H54 (cell line): ENCODE measurements around the gene MAP4K2.
"Not testable (repeated sequence)": the region's sequence is repeated elsewhere in the genome, so short reads cannot be mapped to it uniquely, and the experiment has no call there.

Source experiments
- DNase-seq: peaks from one replicate; pipeline ENCODE4 v3.0.0; 2011; ENCODE audit warnings: low spot score, mixed read lengths; ENCODE audit not compliant: insufficient read length
- FAIRE-seq: peaks from 3 replicates; lab custom pipeline; 2011; peaks lifted over from hg19 to GRCh38; lab: Jason Lieb, UNC
- POLR2A ChIP-seq: IDR thresholded peaks from 2 replicates; pipeline ENCODE4 v1.6.1; 2011; ENCODE audit warnings: low read depth, mild to moderate bottlenecking, low read length

MAP4K2 gene

GRCh38 chr11:64803158-64803845, at the start of gene MAP4K2:
MAP4K2 (minus strand) TSS chr11:64803214; CDS start chr11:64803149, 65 bp downstream.
- TF ChIP-seq POLR2A: no peak
- DNase-seq (peak; percentile 95), FAIRE-seq (peak; percentile 15)

DNA sequence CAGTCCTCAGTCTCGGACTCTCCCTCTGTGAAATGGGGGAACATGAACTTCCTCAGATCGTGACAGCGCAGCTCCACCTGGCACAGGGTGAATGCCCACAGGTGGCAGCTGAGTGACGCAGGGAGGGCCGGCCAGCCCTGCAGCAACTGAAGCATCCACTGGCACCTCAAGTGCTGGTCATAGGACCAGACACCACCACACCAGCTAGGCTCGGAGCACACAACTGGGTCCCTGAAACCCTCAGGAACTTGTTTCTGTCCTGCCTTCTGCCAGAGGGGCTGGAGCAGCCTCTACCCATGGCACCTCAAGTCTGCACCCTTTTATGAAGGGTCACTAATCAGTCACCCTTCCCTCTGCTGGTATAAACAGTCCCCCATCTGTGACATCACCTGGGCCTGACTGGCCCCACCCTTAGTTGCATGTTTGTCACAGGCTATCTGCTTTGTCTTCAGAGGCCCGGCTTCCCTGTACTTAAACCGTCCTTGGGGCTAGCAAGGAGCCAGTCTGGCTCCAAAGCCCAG, 48.9 kb upstream of the MAP4K2 start:
- no peak for FAIRE-seq
- no peak for DNase-seq
- no peak for TF ChIP-seq POLR2A

DNA sequence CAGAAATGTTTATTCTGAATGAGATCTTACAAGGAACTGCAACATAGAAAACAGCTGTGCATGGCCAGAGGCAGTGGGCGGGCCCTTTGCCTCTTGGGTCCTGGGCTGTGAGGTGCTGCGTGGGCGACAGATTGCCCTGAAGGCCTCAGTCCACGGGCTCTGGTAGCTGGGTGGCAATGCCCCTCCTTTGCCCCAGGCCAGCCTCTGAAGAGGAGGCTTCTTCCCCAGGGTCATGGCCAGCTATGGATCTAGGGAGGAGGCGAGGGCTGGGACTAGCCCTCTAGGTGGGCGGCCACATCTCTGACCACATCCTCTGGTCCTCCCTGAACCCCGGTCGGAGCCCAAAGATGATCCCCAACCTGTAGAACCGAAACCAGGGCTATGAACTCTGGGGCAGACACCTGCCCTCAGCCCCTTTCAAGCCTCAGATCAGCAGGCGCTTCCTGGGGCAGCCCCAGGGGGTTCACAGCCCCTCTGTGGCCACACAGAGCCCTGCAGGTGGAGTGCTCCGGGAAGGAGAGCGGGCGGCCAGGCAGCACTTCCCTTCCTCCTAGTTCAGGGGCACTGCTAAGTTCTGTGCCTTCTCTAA, 48.1 kb upstream of the MAP4K2 start:
- no peak for FAIRE-seq
- DNase-seq: no peak
- TF ChIP-seq POLR2A: no peak

DNA sequence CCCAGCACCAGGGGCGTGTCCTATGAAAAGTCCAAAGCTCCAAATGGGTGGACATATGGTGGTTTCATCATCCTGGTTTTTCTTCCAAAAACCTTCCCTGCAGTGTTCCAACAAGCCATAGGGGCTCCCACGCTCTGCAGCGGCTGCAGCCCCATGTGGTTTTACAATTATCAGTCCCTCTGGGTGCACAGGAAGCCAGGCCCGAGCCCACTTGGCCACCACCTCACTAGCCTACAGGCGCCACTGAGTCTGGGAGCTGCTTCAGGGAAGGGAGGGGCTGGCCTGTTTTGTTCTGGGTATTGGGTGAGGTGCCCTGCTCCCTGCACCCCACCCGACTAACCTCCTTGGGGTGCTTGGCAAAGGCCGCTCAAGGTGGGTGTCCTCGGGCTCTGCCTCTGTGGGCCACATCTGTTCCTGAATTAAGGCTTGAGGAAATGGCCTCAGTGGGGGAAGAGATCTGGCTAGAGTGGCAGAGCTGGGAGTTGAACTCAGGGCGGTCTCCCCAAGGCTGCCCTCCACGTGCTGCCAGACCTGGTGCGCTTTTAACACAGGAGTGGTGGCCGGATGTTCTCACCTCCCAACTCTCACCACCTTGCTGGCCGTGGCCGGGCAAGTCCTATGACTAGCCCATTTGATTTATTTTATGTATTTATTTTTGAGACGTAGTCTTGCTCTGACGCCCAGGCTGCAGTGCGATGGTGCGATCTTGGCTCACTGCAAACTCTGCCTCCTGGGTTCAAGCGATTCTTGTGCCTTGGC, 46.8 kb upstream of the MAP4K2 start:
- DNase-seq (no peak), FAIRE-seq (no peak)
- no peak for TF ChIP-seq POLR2A

- FAIRE-seq (no peak), DNase-seq (no peak)
- no peak for TF ChIP-seq POLR2A
Measured at GRCh38 chr11:64848826-64849597, 46.0 kb upstream of the MAP4K2 start.

GRCh38 chr11:64848214-64848825, 45.3 kb upstream of the MAP4K2 start:
- FAIRE-seq (no peak), DNase-seq (no peak)
- TF ChIP-seq POLR2A: no peak

DNA sequence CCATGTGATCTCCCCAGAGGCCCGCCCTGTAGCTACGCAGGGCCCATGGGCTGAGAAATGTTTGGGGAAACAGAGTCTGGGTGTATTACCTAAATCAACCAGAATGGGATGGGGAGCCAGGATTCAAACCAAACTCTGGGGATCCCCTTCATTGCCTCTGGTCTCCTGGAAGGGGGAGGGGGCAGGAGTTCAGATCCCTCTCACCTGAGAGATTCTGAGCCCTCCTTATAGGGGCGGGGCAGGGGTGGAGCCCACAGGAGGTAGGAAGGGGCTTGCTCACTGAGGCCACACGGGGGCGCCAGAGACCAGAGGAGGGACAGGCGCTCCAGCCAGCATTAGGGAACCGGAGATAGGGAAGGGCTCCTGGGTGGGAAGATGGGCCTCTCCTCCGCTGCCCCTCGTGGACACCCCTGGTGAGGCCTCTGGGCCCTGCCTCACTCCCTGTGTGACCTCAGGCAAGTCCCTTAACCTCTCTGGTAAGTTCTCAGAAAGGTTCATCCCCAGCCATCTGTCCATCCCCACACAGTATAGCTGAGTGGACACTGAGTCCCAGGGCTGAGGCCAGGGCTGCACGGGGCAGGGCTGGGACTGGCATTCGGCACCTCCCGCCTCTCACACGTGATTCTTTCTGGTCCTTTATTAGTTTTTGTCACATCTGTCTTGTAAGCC, 44.1 kb upstream of the MAP4K2 start:
- TF ChIP-seq POLR2A: no peak
- FAIRE-seq (no peak), DNase-seq (peak; percentile 96)

GRCh38 chr11:64845776-64846129, 42.7 kb upstream of the MAP4K2 start:
- DNase-seq, FAIRE-seq: not testable (repeated sequence)

DNA sequence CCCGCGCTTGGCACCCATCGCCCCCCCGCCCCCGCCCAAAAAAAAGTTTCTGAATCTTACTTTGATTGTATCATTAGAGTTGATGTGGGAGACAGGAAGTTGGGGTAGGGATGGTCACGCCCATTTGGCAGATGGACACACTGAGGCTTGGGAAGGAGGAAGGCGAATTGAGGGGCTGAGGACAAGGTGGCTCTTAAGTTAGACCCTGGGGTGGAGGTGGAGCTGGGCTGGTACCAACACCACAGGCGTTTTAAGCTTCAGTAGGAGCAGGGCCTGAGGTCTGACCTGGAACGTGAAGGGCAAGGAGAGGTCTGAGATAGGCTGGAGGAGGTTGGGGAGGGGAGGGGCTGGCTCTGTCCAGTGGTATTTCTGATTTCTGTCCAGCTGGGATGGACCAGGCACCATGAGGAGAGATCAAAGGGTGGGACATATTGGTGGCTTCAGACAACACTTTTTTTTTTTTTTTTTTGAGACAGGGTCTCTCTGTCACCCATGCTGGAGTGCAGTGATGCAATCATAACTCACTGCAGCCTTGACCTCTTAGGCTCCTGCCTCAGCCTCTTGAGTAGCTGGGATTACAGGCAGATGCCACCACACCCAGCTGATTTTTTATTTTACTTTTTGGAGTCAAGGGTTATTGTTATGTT, 42.2 kb upstream of the MAP4K2 start:
- no peak for TF ChIP-seq POLR2A
- DNase-seq: no peak
- FAIRE-seq: no peak

DNA sequence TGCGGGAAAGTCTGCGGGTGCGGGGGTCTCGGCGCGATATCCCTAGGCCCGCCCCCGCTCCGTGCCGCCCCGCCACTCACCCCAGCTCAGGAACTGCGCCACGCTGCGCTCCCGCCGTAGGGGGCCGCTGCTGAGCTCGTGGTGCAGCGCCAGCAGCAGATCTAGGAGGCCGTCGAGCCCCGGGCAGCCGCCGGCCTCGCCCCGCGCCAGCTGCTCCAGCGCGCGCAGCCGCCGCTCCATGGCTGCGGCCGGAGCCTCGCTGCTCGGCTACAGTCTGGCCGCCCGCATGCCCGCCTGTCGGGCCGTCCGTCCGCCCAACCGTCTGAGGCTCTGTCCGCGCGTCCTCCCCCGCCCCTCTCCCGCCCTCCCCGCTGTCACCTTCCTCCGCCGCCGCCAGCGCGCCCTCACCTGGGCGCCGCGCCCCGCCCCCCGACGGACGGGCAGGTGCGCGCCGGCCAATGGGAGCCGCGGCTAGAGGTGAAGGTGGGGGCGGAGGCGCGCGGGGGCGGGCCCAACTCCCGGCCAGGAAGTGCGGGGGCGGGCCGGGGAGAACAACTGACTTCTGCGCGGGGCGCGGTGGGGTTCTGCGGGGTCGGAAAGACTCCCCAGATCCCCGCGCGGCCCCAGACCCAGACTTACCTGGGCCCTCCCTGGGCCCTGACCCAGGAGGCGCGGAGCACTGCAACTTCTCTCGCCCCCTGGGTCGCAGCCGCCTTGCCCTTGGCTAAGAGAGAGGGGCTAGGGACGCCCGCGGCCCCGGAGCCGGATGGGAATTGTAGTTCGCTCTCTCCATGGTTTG, 41.5 kb upstream of the MAP4K2 start, which contains the start of gene CDC42BPG:
CDC42BPG (minus strand) TSS at position 324 of the 799 bp plus-strand sequence; CDS start at position 240, 84 bp downstream.
- FAIRE-seq (no peak), DNase-seq (peak; percentile 59)
- TF ChIP-seq POLR2A: no peak

- DNase-seq: no peak
- no peak for TF ChIP-seq POLR2A
- FAIRE-seq: no peak
Measured at GRCh38 chr11:64843686-64844329, 40.8 kb upstream of the MAP4K2 start.
